Spleen (tissue), 11 donors: Measurements from ENCODE around the gene PAK4. TPM values are rescaled to one million over a fixed set of nuclear protein-coding genes. Genes with fewer than 3 reads are reported as not detected.

Source experiments
- DNase-seq: peaks from one replicate; pipeline ENCODE4 v3.0.0-alpha.2; 2020
- H3K27ac ChIP-seq, 8 donors: fragments of 200-600 bp; sonication (generic) in 7 of 8; 1 replicate in 4 of 8; 2 replicates in 4 of 8; pipeline versions ENCODE4 v1.5.0 to v1.8.0; 2016 to 2021; ENCODE audit warnings: inconsistent platforms in 4 of 8, mild to moderate bottlenecking in 4 of 8, moderate library complexity in 1 of 8
- H3K27me3 ChIP-seq, 7 donors: fragments of 200-600 bp; sonication (generic) in 6 of 7; replicated peaks in 1 of 7; 1 replicate in 4 of 7; 2 replicates in 3 of 7; pipeline versions ENCODE4 v1.5.0 to v1.8.0; 2016 to 2021; ENCODE audit warnings: inconsistent platforms in 3 of 7, mild to moderate bottlenecking in 1 of 7
- H3K36me3 ChIP-seq, 6 donors: fragments of 200-600 bp; sonication (generic) in 5 of 6; 1 replicate in 4 of 6; 2 replicates in 2 of 6; pipeline versions ENCODE4 v1.5.0 to v1.8.0; 2016 to 2021; ENCODE audit warnings: inconsistent platforms in 2 of 6
- H3K4me1 ChIP-seq, 6 donors: fragments of 200-600 bp; sonication (generic) in 5 of 6; 1 replicate in 3 of 6; 2 replicates in 3 of 6; pipeline versions ENCODE4 v1.5.0 to v1.8.0; 2016 to 2021; ENCODE audit warnings: inconsistent platforms in 3 of 6
- H3K4me3 ChIP-seq, 8 donors: fragments of 200-600 bp; sonication (generic) in 7 of 8; 1 replicate in 4 of 8; 2 replicates in 4 of 8; pipeline versions ENCODE4 v1.5.0 to v1.8.0; 2016 to 2021; ENCODE audit warnings: inconsistent platforms in 4 of 8, mild to moderate bottlenecking in 4 of 8, moderate library complexity in 2 of 8
- H3K9me3 ChIP-seq, 8 donors: fragments of 200-600 bp; sonication (generic) in 7 of 8; 1 replicate in 4 of 8; 2 replicates in 4 of 8; pipeline versions ENCODE4 v1.5.0 to v1.8.0; 2016 to 2021; ENCODE audit warnings: inconsistent platforms in 4 of 8
- POLR2A ChIP-seq, 3 donors: fragments of 450-650 bp; IDR thresholded peaks; one replicate each; pipeline ENCODE4 v1.5.1; 2017; ENCODE audit warnings: antibody characterized with exemption in 3 of 3, mild to moderate bottlenecking in 1 of 3
- POLR2AphosphoS5 ChIP-seq, 3 donors: sonication (generic); formaldehyde crosslinking; IDR thresholded peaks; one replicate each; pipeline ENCODE4 v1.5.1; 2017; ENCODE audit warnings: antibody characterized with exemption in 3 of 3
- WGBS, 5 donors: extraction: QIAGEN DNeasy Blood & Tissue Kit in 3 of 5; methylation state at CpG; one replicate each; pipeline versions ENCODE4 v1.1.5 to v1.1.7; 2013 to 2018; 5-methylcytosine and 5-hydroxymethylcytosine counted together
- intact Hi-C: fragments of 100-400 bp; cut with DNase I; formaldehyde crosslinking; loops from one replicate; pipeline ENCODE4 v1.15.0; 2023; ENCODE audit warnings: low total_unique reads
- polyA plus RNA-seq, 3 donors: library from polyadenylated mRNA; stranded (reverse); fragments of 200-250 nt; gene quantifications; one replicate each; pipeline ENCODE4 v1.2.1, GENCODE V29; 2013
- total RNA-seq, 7 donors: library from RNA; depleted of rRNA in 3 of 7; stranded (reverse); fragments of >200 nt in 3 of 7; fragmentation: NEBNext Ultra II Directional in 4 of 7; extraction: Animal tissue kit (Norgen Biotek cat#: 25700) in 4 of 7; gene quantifications; one replicate each; pipeline versions ENCODE4 v1.1.0 to v1.2.1, GENCODE V29; 2016 to 2021
- TF ChIP-seq, protein P1 (sequence below), 11 experiments: fragments of 200-600 bp in 7 of 11; fragments of 450-650 bp in 4 of 11; sonication (generic) in 4 of 11; IDR thresholded peaks in 8 of 11; conservative IDR thresholded peaks in 3 of 11; 1 replicate in 7 of 11; 2 replicates in 4 of 11; pipeline versions ENCODE4 v1.4.0 to v1.8.0; 2016 to 2021; ENCODE audit warnings: antibody characterized with exemption in 11 of 11, inconsistent platforms in 4 of 11, mild to moderate bottlenecking in 1 of 11
- donor health status: healthy with polysubstance abuse.
- donor health status: DM: no; HTN: no; CAD: no; lungs with moderate emphysema.
- donor health status: DM: no; HTN: no; CAD: no.
- donor health status: Bipolar disorder and iron deficiency.
- donor health status: healthy.
- donor health status: DM: no; HTN: no; CAD: no.
- donor health status: DM: yes; HTN: yes; CAD: no.

Gene PAK4
- total and polyA plus RNA-seq, 10 donors, result 5.2 to 27.8 (median 14.7) TPM

DNA sequence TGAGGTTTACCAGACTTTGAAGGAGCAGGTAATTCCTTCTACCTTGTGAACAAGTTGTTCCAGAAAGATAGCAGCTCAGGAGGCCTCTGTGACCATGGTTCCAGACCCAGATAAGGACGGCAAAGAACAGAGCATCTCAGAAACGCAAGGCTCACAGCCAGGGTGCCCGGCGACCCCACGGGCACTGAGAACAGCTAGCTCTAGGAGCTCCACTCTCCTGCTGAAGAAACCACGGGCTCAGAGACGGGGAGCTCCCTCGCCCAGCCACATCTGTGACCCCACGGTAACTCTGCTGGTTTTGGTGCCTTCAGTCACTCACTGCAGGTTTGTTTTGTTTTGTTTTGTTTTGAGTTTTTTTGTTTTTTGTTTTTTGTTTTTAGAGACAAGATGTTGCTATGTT is 55.2 kb downstream of the PAK4 start:
- intact Hi-C loops, result loop anchor here (10.0 kb wide), 1 partner anchor 56 kb away; the partner anchor contains the start of gene PAK4
- Histone ChIP-seq H3K4me1 (no peaks in the 10 kb centered on the region), H3K4me3 (no peak overlapping the region), H3K36me3 (peaks cover 0 to 55% (median 39%) of the 10 kb centered on the region in 6 donors), H3K9me3 (no peaks in the 10 kb centered on the region), H3K27me3 (no peaks in the 10 kb centered on the region), H3K27ac (no peak overlapping the region)
- no peak for DNase-seq
- TF ChIP-seq POLR2A (IDR thresholded peaks at IDR 0.05) (no peak), POLR2AphosphoS5 (IDR thresholded peaks at IDR 0.05) (no peak)
- TF ChIP-seq, protein P1, sequence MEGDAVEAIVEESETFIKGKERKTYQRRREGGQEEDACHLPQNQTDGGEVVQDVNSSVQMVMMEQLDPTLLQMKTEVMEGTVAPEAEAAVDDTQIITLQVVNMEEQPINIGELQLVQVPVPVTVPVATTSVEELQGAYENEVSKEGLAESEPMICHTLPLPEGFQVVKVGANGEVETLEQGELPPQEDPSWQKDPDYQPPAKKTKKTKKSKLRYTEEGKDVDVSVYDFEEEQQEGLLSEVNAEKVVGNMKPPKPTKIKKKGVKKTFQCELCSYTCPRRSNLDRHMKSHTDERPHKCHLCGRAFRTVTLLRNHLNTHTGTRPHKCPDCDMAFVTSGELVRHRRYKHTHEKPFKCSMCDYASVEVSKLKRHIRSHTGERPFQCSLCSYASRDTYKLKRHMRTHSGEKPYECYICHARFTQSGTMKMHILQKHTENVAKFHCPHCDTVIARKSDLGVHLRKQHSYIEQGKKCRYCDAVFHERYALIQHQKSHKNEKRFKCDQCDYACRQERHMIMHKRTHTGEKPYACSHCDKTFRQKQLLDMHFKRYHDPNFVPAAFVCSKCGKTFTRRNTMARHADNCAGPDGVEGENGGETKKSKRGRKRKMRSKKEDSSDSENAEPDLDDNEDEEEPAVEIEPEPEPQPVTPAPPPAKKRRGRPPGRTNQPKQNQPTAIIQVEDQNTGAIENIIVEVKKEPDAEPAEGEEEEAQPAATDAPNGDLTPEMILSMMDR (IDR thresholded peaks at IDR 0.05 in 8 of 11, conservative IDR thresholded peaks at IDR 0.05 in 3 of 11), result no peak
- 84 to 90% (median 88%) methylated on average over 9 of the region's 9 CpGs for WGBS, 5 donors

DNA sequence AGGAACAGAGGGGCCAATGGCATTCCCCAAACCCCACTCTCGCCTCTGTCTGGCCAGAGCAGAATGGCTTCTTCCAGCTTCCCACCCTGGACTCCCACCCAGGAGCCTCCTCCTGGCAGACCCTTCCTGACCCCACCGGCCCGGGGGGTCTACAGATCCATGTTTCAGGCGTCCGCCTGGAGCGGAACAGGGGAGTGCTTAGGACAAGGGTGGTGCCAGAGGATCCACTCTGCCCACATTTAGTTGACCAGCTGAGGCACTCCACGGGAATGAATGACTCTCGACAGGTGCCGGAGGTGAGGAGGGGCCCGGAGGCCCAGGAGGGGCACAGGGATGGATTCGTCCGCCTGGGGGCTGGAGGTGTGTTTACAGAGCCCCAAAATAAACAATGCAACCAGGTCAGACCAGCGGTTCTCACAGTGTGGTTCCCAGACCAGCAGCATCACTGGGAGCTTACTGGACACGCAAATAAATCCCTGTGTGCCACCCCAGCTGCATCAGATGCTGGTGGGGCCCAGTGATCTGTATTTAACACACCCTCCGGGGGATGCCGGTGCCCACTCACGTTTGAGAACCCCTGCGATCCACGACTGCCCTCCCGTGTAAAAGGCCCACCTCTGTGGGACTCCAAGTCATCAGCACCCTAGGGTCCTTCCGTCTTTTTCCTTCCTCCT is 56.1 kb downstream of the PAK4 start:
- H3K9me3 ChIP-seq, result no peaks in the 10 kb centered on the region
- WGBS, 5 donors, result 87 to 93% (median 91%) methylated on average over 10 to 21 of the region's 21 CpGs
- DNase-seq, result no peak
- H3K27me3 ChIP-seq, result no peaks in the 10 kb centered on the region
- no peak for TF ChIP-seq POLR2AphosphoS5 (IDR thresholded peaks at IDR 0.05)
- TF ChIP-seq, protein P1 (IDR thresholded peaks at IDR 0.05 in 8 of 11, conservative IDR thresholded peaks at IDR 0.05 in 3 of 11), result no peak
- no peak for TF ChIP-seq POLR2A (IDR thresholded peaks at IDR 0.05)
- no peak overlapping the region for H3K27ac ChIP-seq
- intact Hi-C loops, result loop anchor here (10.0 kb wide), 1 partner anchor 57 kb away; the partner anchor contains the start of gene PAK4
- no peaks in the 10 kb centered on the region for H3K4me1 ChIP-seq
- H3K36me3 ChIP-seq, result peaks cover 0 to 46% (median 31%) of the 10 kb centered on the region in 6 donors
- H3K4me3 ChIP-seq, result no peak overlapping the region

DNA sequence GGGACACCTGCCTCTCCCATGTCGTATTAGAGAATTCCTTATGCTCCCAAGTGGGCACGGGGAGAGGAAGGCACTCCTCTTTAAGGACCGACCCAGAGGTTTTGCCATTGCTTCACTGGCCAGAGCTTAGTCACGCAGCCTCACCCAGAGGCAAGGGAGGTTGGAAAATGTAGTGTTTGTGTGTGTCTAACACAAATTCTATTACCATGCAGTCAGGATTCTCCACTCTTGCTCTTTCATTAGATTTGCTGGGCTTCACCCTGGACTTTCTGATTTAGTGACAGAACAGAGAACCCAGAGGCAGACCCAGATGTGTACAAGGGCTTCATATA is 56.6 kb downstream of the PAK4 start:
- H3K27me3 ChIP-seq, result no peaks in the 10 kb centered on the region
- H3K27ac ChIP-seq, result no peak overlapping the region
- H3K36me3 ChIP-seq, result peaks cover 0 to 41% (median 27%) of the 10 kb centered on the region in 6 donors
- H3K4me1 ChIP-seq, result no peaks in the 10 kb centered on the region
- H3K4me3 ChIP-seq, result no peak overlapping the region
- no peak for DNase-seq
- TF ChIP-seq, protein P1 (IDR thresholded peaks at IDR 0.05 in 8 of 11, conservative IDR thresholded peaks at IDR 0.05 in 3 of 11), result no peak
- no peak for TF ChIP-seq POLR2AphosphoS5 (IDR thresholded peaks at IDR 0.05)
- no peak for TF ChIP-seq POLR2A (IDR thresholded peaks at IDR 0.05)
- intact Hi-C loops, result loop anchor here (10.0 kb wide), 1 partner anchor 57 kb away; the partner anchor contains the start of gene PAK4
- no peaks in the 10 kb centered on the region for H3K9me3 ChIP-seq
- 85 to 92% (median 88%) methylated on average over 4 of the region's 4 CpGs for WGBS, 5 donors

DNA sequence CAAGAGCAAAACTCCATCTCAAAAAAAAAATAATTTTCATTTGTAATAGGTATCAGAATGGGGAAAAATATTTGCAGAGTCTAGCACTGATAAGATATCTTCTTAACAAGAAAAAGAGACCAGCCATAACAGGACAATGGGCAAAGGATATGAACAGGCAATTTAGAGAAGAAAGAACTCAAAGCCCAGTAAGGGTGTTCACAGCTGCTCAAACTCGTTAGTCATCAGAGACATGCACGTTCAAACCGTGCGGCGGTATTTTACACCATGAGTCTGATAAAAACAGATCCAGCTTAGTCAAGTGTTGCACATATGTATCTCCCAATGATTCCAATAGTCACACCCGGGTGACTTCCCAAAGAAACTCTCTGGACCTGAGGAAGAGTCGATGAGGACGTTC is 57.5 kb downstream of the PAK4 start:
- WGBS, 5 donors, result 87 to 94% (median 88%) methylated on average over 8 of the region's 8 CpGs
- H3K4me3 ChIP-seq, result no peak overlapping the region
- peaks cover 0 to 2% (median 0%) of the 10 kb centered on the region in 6 donors for H3K4me1 ChIP-seq
- H3K36me3 ChIP-seq, result peaks cover 0 to 32% (median 17%) of the 10 kb centered on the region in 6 donors
- H3K9me3 ChIP-seq, result no peaks in the 10 kb centered on the region
- no peak for TF ChIP-seq POLR2AphosphoS5 (IDR thresholded peaks at IDR 0.05)
- H3K27ac ChIP-seq, result no peak overlapping the region
- H3K27me3 ChIP-seq, result peaks cover 0 to 8% (median 0%) of the 10 kb centered on the region in 7 donors
- no peak for DNase-seq
- intact Hi-C loops, result loop anchor here (10.0 kb wide), 1 partner anchor 58 kb away; the partner anchor contains the start of gene PAK4
